Measurements from ENCODE around the gene OR2F1.

OR2F1 gene

DNA sequence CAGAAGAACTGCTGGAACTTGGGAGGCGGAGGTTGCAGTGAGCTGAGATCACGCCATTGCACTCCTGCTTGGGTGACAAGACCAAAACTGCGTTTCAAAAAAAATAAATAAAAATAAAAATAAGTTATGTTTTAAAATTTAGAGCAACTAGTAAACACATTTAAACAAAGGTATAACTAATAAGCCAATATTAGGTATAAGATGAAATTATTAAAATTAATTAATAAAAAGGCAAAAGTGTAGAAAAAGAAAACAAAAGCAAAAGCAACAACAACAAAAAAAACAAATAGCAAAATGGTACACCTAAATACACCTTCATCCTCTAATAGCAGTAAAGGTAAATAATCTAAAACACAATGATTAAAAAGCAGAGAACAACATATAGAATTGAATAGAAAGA lies 39.3 kb downstream of the OR2F1 start:
- Histone ChIP-seq H2BK5ac (ENCODE audit: low read length) (no peak overlapping the region), H2BK120ac (ENCODE audit: low read depth, low read length) (no peak overlapping the region), H3K4me2 (ENCODE audit: insufficient read depth, low read length, poor library complexity, severe bottlenecking) (no peak overlapping the region), H3K36me3 (replicated peaks in 1 of 2; ENCODE audit: control insufficient read depth in 2 of 2, insufficient read depth in 2 of 2, low read length in 2 of 2) (no peaks in the 10 kb centered on the region), H3K18ac (ENCODE audit: low read length) (no peak overlapping the region), H4K91ac (ENCODE audit: low read depth, low read length, poor library complexity) (no peak overlapping the region), H3K9me3 (replicated peaks in 1 of 2; ENCODE audit: control insufficient read depth in 2 of 2, insufficient read depth in 1 of 2, low read depth in 1 of 2, low read length in 2 of 2) (no peaks in the 10 kb centered on the region), H2AK5ac (ENCODE audit: low read depth, low read length) (no peak overlapping the region), H3K27me3 (ENCODE audit: control insufficient read depth in 3 of 3, insufficient read depth in 3 of 3, low read depth in 1 of 3, low read length in 3 of 3) (no peaks in the 10 kb centered on the region), H3K4ac (ENCODE audit: low read length) (no peak overlapping the region), H2AFZ (ENCODE audit: low read length) (no peak overlapping the region), H3K27ac (replicated peaks; ENCODE audit: low read length) (no peak overlapping the region), H3K9ac (ENCODE audit: low read depth, low read length, poor library complexity) (no peak overlapping the region), H3K4me3 (ENCODE audit: low read length in 2 of 2) (no peak overlapping the region), H3K4me1 (ENCODE audit: control insufficient read depth in 2 of 2, insufficient read depth in 1 of 2, low read depth in 1 of 2, low read length in 2 of 2) (no peaks in the 10 kb centered on the region), H3K79me1 (ENCODE audit: low read depth, low read length) (no peaks in the 10 kb centered on the region), H3K23ac (ENCODE audit: low read depth, low read length, poor library complexity) (no peak overlapping the region), H3K14ac (ENCODE audit: low read length) (no peak overlapping the region), H4K8ac (ENCODE audit: low read depth, low read length) (no peak overlapping the region), H2BK15ac (ENCODE audit: low read length) (no peak overlapping the region), H2BK12ac (ENCODE audit: low read length) (no peak overlapping the region)
- no peak for DNase-seq (ENCODE audit: low spot score)
- WGBS, 2 donors (ENCODE audit: extremely low coverage in 2 of 2, insufficient read length in 2 of 2, insufficient replicate concordance in 1 of 2), result no CpG with 5 or more reads among the region's 3 CpGs

DNA sequence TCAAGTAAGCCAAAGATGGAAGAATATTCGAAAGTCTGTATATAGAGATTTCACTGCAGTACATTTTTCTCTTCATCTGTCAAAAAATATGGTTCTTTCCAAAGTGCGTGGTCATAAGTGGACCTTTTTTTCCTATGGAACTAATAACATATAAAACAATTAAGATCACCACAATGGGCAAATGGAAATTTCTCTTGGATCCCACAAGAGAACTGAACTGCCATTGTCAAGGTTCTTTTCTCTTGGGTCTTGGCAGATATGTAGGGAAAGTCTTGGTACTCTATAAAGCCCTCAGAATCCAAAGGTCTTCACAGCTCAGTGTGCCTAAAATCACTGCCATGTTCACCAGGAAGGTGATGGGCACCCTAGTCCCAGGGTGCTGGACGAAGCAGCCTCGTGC lies 45.4 kb downstream of the OR2F1 start, which contains the start of gene OR6B1:
OR6B1 (plus strand) TSS at position 301 of the 400 bp plus-strand sequence. CDS start 3,677 bp downstream, outside the sequence.
- Histone ChIP-seq H2BK120ac (ENCODE audit: low read depth, low read length) (no peak within 1 kb of the TSS), H3K14ac (ENCODE audit: low read length) (no peak within 1 kb of the TSS), H2AK5ac (ENCODE audit: low read depth, low read length) (no peak within 1 kb of the TSS), H2AFZ (ENCODE audit: low read length) (no peak within 1 kb of the TSS), H3K4me2 (ENCODE audit: insufficient read depth, low read length, poor library complexity, severe bottlenecking) (no peak within 1 kb of the TSS), H3K4me1 (ENCODE audit: control insufficient read depth in 2 of 2, insufficient read depth in 1 of 2, low read depth in 1 of 2, low read length in 2 of 2) (no peaks in the 10 kb centered on the region), H3K36me3 (replicated peaks in 1 of 2; ENCODE audit: control insufficient read depth in 2 of 2, insufficient read depth in 2 of 2, low read length in 2 of 2) (no peaks in the 10 kb centered on the region), H3K27ac (replicated peaks; ENCODE audit: low read length) (no peak within 1 kb of the TSS), H3K9me3 (replicated peaks in 1 of 2; ENCODE audit: control insufficient read depth in 2 of 2, insufficient read depth in 1 of 2, low read depth in 1 of 2, low read length in 2 of 2) (no peaks in the 10 kb centered on the region), H4K8ac (ENCODE audit: low read depth, low read length) (no peak within 1 kb of the TSS), H4K91ac (ENCODE audit: low read depth, low read length, poor library complexity) (no peak within 1 kb of the TSS), H3K79me1 (ENCODE audit: low read depth, low read length) (no peaks in the 10 kb centered on the region), H3K18ac (ENCODE audit: low read length) (no peak within 1 kb of the TSS), H2BK15ac (ENCODE audit: low read length) (no peak within 1 kb of the TSS), H3K27me3 (ENCODE audit: control insufficient read depth in 3 of 3, insufficient read depth in 3 of 3, low read depth in 1 of 3, low read length in 3 of 3) (no peaks in the 10 kb centered on the region), H3K9ac (ENCODE audit: low read depth, low read length, poor library complexity) (no peak within 1 kb of the TSS), H3K4me3 (ENCODE audit: low read length in 2 of 2) (no peak within 1 kb of the TSS), H2BK12ac (ENCODE audit: low read length) (no peak within 1 kb of the TSS), H3K23ac (ENCODE audit: low read depth, low read length, poor library complexity) (no peak within 1 kb of the TSS), H2BK5ac (ENCODE audit: low read length) (no peak within 1 kb of the TSS), H3K4ac (ENCODE audit: low read length) (no peak within 1 kb of the TSS)
- no CpG with 5 or more reads among the region's 4 CpGs for WGBS, 2 donors (ENCODE audit: extremely low coverage in 2 of 2, insufficient read length in 2 of 2, insufficient replicate concordance in 1 of 2)
- DNase-seq (ENCODE audit: low spot score), result no peak

DNA sequence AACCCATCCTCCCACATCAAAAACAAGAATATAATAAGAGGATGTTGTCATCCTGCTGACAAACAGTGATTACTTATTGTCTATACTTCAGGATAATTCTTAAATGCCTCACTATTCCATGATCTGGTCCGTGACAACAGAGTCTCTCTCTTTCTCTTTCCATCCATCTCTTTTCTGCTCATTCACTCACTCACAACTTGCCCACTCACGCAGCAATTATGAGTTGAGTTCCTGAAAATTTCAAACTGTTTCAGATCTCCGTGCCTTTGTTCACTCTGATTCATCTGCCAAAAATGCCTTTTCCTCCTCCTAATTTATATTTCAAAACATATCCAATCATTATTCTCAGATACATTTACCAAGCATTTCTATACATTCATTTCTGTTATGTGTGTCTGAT lies 46.9 kb downstream of the OR2F1 start:
- Histone ChIP-seq H2AK5ac (ENCODE audit: low read depth, low read length) (no peak overlapping the region), H3K4me3 (ENCODE audit: low read length in 2 of 2) (no peak overlapping the region), H3K14ac (ENCODE audit: low read length) (no peak overlapping the region), H3K9ac (ENCODE audit: low read depth, low read length, poor library complexity) (no peak overlapping the region), H2BK12ac (ENCODE audit: low read length) (no peak overlapping the region), H3K9me3 (replicated peaks in 1 of 2; ENCODE audit: control insufficient read depth in 2 of 2, insufficient read depth in 1 of 2, low read depth in 1 of 2, low read length in 2 of 2) (no peaks in the 10 kb centered on the region), H3K4me1 (ENCODE audit: control insufficient read depth in 2 of 2, insufficient read depth in 1 of 2, low read depth in 1 of 2, low read length in 2 of 2) (no peaks in the 10 kb centered on the region), H4K91ac (ENCODE audit: low read depth, low read length, poor library complexity) (no peak overlapping the region), H3K4me2 (ENCODE audit: insufficient read depth, low read length, poor library complexity, severe bottlenecking) (no peak overlapping the region), H3K27ac (replicated peaks; ENCODE audit: low read length) (no peak overlapping the region), H3K23ac (ENCODE audit: low read depth, low read length, poor library complexity) (no peak overlapping the region), H2AFZ (ENCODE audit: low read length) (no peak overlapping the region), H4K8ac (ENCODE audit: low read depth, low read length) (no peak overlapping the region), H3K4ac (ENCODE audit: low read length) (no peak overlapping the region), H3K27me3 (ENCODE audit: control insufficient read depth in 3 of 3, insufficient read depth in 3 of 3, low read depth in 1 of 3, low read length in 3 of 3) (no peaks in the 10 kb centered on the region), H2BK120ac (ENCODE audit: low read depth, low read length) (no peak overlapping the region), H2BK5ac (ENCODE audit: low read length) (no peak overlapping the region), H3K36me3 (replicated peaks in 1 of 2; ENCODE audit: control insufficient read depth in 2 of 2, insufficient read depth in 2 of 2, low read length in 2 of 2) (no peaks in the 10 kb centered on the region), H2BK15ac (ENCODE audit: low read length) (no peak overlapping the region), H3K18ac (ENCODE audit: low read length) (no peak overlapping the region), H3K79me1 (ENCODE audit: low read depth, low read length) (no peaks in the 10 kb centered on the region)
- DNase-seq (ENCODE audit: low spot score), result no peak
- WGBS, 2 donors (ENCODE audit: extremely low coverage in 2 of 2, insufficient read length in 2 of 2, insufficient replicate concordance in 1 of 2), result no CpG with 5 or more reads among the region's 3 CpGs

DNA sequence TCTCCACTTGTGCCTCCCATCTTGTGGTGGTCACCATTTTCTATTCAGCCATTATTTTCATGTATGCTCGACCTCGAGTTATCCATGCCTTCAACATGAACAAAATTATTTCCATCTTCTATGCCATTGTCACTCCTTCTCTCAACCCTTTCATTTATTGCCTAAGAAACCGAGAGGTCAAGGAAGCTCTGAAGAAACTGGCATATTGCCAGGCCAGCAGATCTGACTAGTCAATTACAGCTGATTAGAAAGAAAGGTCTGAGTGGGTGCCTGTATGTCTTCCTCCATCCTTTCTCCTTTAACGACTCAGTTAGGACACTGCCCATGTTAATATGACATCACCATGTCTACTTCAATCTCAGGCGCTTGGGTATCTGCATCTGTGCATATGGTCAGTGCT lies 50.1 kb downstream of the OR2F1 start:
- Histone ChIP-seq H2BK5ac (ENCODE audit: low read length) (no peak overlapping the region), H3K23ac (ENCODE audit: low read depth, low read length, poor library complexity) (no peak overlapping the region), H3K4me3 (ENCODE audit: low read length in 2 of 2) (no peak overlapping the region), H2BK12ac (ENCODE audit: low read length) (no peak overlapping the region), H3K27ac (replicated peaks; ENCODE audit: low read length) (no peak overlapping the region), H3K4me2 (ENCODE audit: insufficient read depth, low read length, poor library complexity, severe bottlenecking) (no peak overlapping the region), H4K91ac (ENCODE audit: low read depth, low read length, poor library complexity) (no peak overlapping the region), H2AK5ac (ENCODE audit: low read depth, low read length) (no peak overlapping the region), H3K14ac (ENCODE audit: low read length) (no peak overlapping the region), H3K18ac (ENCODE audit: low read length) (no peak overlapping the region), H3K9ac (ENCODE audit: low read depth, low read length, poor library complexity) (no peak overlapping the region), H3K9me3 (replicated peaks in 1 of 2; ENCODE audit: control insufficient read depth in 2 of 2, insufficient read depth in 1 of 2, low read depth in 1 of 2, low read length in 2 of 2) (peaks cover 0 to 2% of the 10 kb centered on the region in 2 donors), H3K36me3 (replicated peaks in 1 of 2; ENCODE audit: control insufficient read depth in 2 of 2, insufficient read depth in 2 of 2, low read length in 2 of 2) (no peaks in the 10 kb centered on the region), H3K79me1 (ENCODE audit: low read depth, low read length) (no peaks in the 10 kb centered on the region), H2AFZ (ENCODE audit: low read length) (no peak overlapping the region), H3K27me3 (ENCODE audit: control insufficient read depth in 3 of 3, insufficient read depth in 3 of 3, low read depth in 1 of 3, low read length in 3 of 3) (no peaks in the 10 kb centered on the region), H3K4me1 (ENCODE audit: control insufficient read depth in 2 of 2, insufficient read depth in 1 of 2, low read depth in 1 of 2, low read length in 2 of 2) (no peaks in the 10 kb centered on the region), H2BK120ac (ENCODE audit: low read depth, low read length) (no peak overlapping the region), H2BK15ac (ENCODE audit: low read length) (no peak overlapping the region), H3K4ac (ENCODE audit: low read length) (no peak overlapping the region), H4K8ac (ENCODE audit: low read depth, low read length) (no peak overlapping the region)
- WGBS, 2 donors (ENCODE audit: extremely low coverage in 2 of 2, insufficient read length in 2 of 2, insufficient replicate concordance in 1 of 2), result no CpG with 5 or more reads among the region's 5 CpGs
- no peak for DNase-seq (ENCODE audit: low spot score)
